Ectodermal cell (in vitro differentiated cells): Measurements from ENCODE around the gene CCDC174.

Source experiments
- H3K27ac ChIP-seq: 2 replicates; pipeline ENCODE4 v1.7.0; 2013; ENCODE audit warnings: mild to moderate bottlenecking, low read depth, low read length; ENCODE audit not compliant: insufficient read depth, poor library complexity, severe bottlenecking
- H3K27me3 ChIP-seq: 2 replicates; pipeline ENCODE4 v1.7.0; 2013; ENCODE audit warnings: mild to moderate bottlenecking, low read length; ENCODE audit not compliant: insufficient read depth, control insufficient read depth, poor library complexity, severe bottlenecking
- H3K36me3 ChIP-seq: one replicate; pipeline ENCODE4 v1.7.0; 2013; ENCODE audit warnings: low read length; ENCODE audit not compliant: control insufficient read depth, insufficient read depth
- H3K4me1 ChIP-seq: one replicate; pipeline ENCODE4 v1.7.0; 2013; ENCODE audit warnings: low read length; ENCODE audit not compliant: control insufficient read depth, insufficient read depth
- H3K4me3 ChIP-seq: 2 replicates; pipeline ENCODE4 v1.7.0; 2013; ENCODE audit warnings: low read depth, low read length, control low read depth; ENCODE audit not compliant: insufficient read depth
- H3K9me3 ChIP-seq: 2 replicates; pipeline ENCODE4 v1.7.0; 2013; ENCODE audit warnings: mild to moderate bottlenecking, low read length, moderate library complexity; ENCODE audit not compliant: control insufficient read depth
- WGBS, 2 experiments: methylation state at CpG; one replicate each; pipeline ENCODE4 v1.1.7; 2013; ENCODE audit warnings: missing lambda C conversion rate in 2 of 2; 5-methylcytosine and 5-hydroxymethylcytosine counted together

Gene CCDC174

GRCh38 chr3:14624498-14624897, 27.1 kb upstream of the CCDC174 start:
- H3K4me3 ChIP-seq = no peak overlapping the region
- no peaks in the 10 kb centered on the region for H3K9me3 ChIP-seq
- H3K27me3 ChIP-seq = no peaks in the 10 kb centered on the region
- no peaks in the 10 kb centered on the region for H3K36me3 ChIP-seq
- no peak overlapping the region for H3K27ac ChIP-seq
- H3K4me1 ChIP-seq = peaks cover 11% of the 10 kb centered on the region

GRCh38 chr3:14625443-14625842, 26.1 kb upstream of the CCDC174 start:
- Histone ChIP-seq H3K9me3 (no peaks in the 10 kb centered on the region), H3K4me1 (peaks cover 2% of the 10 kb centered on the region), H3K27ac (no peak overlapping the region), H3K27me3 (no peaks in the 10 kb centered on the region), H3K4me3 (no peak overlapping the region), H3K36me3 (no peaks in the 10 kb centered on the region)
- 79 to 86% methylated on average over 6 of the region's 6 CpGs for WGBS, 2 experiments

GRCh38 chr3:14627815-14628214, 23.7 kb upstream of the CCDC174 start:
- 90 to 91% methylated on average over 6 of the region's 6 CpGs for WGBS, 2 experiments
- Histone ChIP-seq H3K27me3 (no peaks in the 10 kb centered on the region), H3K4me1 (no peaks in the 10 kb centered on the region), H3K9me3 (no peaks in the 10 kb centered on the region), H3K27ac (no peak overlapping the region), H3K4me3 (no peak overlapping the region), H3K36me3 (no peaks in the 10 kb centered on the region)

GRCh38 chr3:14628406-14628805, 23.2 kb upstream of the CCDC174 start:
- Histone ChIP-seq H3K27me3 (no peaks in the 10 kb centered on the region), H3K9me3 (no peaks in the 10 kb centered on the region), H3K36me3 (no peaks in the 10 kb centered on the region), H3K4me1 (no peaks in the 10 kb centered on the region), H3K27ac (no peak overlapping the region), H3K4me3 (no peak overlapping the region)
- WGBS, 2 experiments = 94 to 98% methylated on average over 4 of the region's 4 CpGs

GRCh38 chr3:14630404-14631100, 21.0 kb upstream of the CCDC174 start:
- Histone ChIP-seq H3K9me3 (no peaks in the 10 kb centered on the region), H3K27ac (no peak overlapping the region), H3K36me3 (no peaks in the 10 kb centered on the region), H3K4me3 (no peak overlapping the region), H3K4me1 (no peaks in the 10 kb centered on the region), H3K27me3 (no peaks in the 10 kb centered on the region)
- WGBS, 2 experiments = 68 to 71% methylated on average over 9 of the region's 9 CpGs

GRCh38 chr3:14631101-14631497, 20.5 kb upstream of the CCDC174 start:
- no peaks in the 10 kb centered on the region for H3K9me3 ChIP-seq
- H3K27me3 ChIP-seq = no peaks in the 10 kb centered on the region
- H3K4me3 ChIP-seq = no peak overlapping the region
- no peak overlapping the region for H3K27ac ChIP-seq
- H3K4me1 ChIP-seq = no peaks in the 10 kb centered on the region
- 93 to 94% methylated on average over 5 of the region's 5 CpGs for WGBS, 2 experiments
- H3K36me3 ChIP-seq = no peaks in the 10 kb centered on the region

GRCh38 chr3:14631687-14632441, 19.7 kb upstream of the CCDC174 start:
- H3K36me3 ChIP-seq = no peaks in the 10 kb centered on the region
- no peaks in the 10 kb centered on the region for H3K9me3 ChIP-seq
- H3K4me3 ChIP-seq = no peak overlapping the region
- no peak overlapping the region for H3K27ac ChIP-seq
- H3K27me3 ChIP-seq = no peaks in the 10 kb centered on the region
- H3K4me1 ChIP-seq = no peaks in the 10 kb centered on the region
- 92 to 94% methylated on average over 7 to 8 of the region's 8 CpGs for WGBS, 2 experiments

- no peaks in the 10 kb centered on the region for H3K27me3 ChIP-seq
- WGBS, 2 experiments = 43 to 51% methylated on average over 4 of the region's 4 CpGs
- H3K27ac ChIP-seq = no peak overlapping the region
- no peaks in the 10 kb centered on the region for H3K36me3 ChIP-seq
- no peaks in the 10 kb centered on the region for H3K9me3 ChIP-seq
- no peaks in the 10 kb centered on the region for H3K4me1 ChIP-seq
- no peak overlapping the region for H3K4me3 ChIP-seq
Measured at GRCh38 chr3:14632442-14632930, 19.1 kb upstream of the CCDC174 start.

GRCh38 chr3:14633417-14633816, 18.1 kb upstream of the CCDC174 start:
- Histone ChIP-seq H3K27me3 (no peaks in the 10 kb centered on the region), H3K4me3 (no peak overlapping the region), H3K4me1 (no peaks in the 10 kb centered on the region), H3K27ac (no peak overlapping the region), H3K9me3 (no peaks in the 10 kb centered on the region), H3K36me3 (no peaks in the 10 kb centered on the region)
- 89 to 90% methylated on average over 6 of the region's 6 CpGs for WGBS, 2 experiments

- Histone ChIP-seq H3K27me3 (no peaks in the 10 kb centered on the region), H3K27ac (no peak overlapping the region), H3K9me3 (no peaks in the 10 kb centered on the region), H3K36me3 (no peaks in the 10 kb centered on the region), H3K4me3 (no peak overlapping the region), H3K4me1 (no peaks in the 10 kb centered on the region)
- WGBS, 2 experiments = 50 to 51% methylated on average over 8 of the region's 8 CpGs
Measured at GRCh38 chr3:14633819-14634424, 17.6 kb upstream of the CCDC174 start.
